Brain microvascular endothelial cell (primary cell): Measurements from ENCODE around the gene MED12L.

Experiments used
- DNase-seq: peaks from one replicate; pipeline ENCODE4 v3.0.0-alpha.2; 2020
- H3K27ac ChIP-seq: fragments of 250-450 bp; sonication (Bioruptor Pico); 2 replicates; pipeline ENCODE4 v1.5.1; 2020; ENCODE audit warnings: mild to moderate bottlenecking, moderate library complexity
- H3K27me3 ChIP-seq: fragments of 250-450 bp; sonication (Bioruptor Pico); replicated peaks from 2 replicates; pipeline ENCODE4 v1.5.1; 2020; ENCODE audit warnings: mild to moderate bottlenecking
- H3K36me3 ChIP-seq: fragments of 250-450 bp; sonication (Bioruptor Pico); replicated peaks from 2 replicates; pipeline ENCODE4 v1.5.1; 2020; ENCODE audit warnings: mild to moderate bottlenecking
- H3K4me3 ChIP-seq: 2 replicates; pipeline ENCODE4 v1.5.1; 2011; ENCODE audit warnings: low read depth, mild to moderate bottlenecking, control low read depth, low read length, moderate library complexity
- in situ Hi-C: cut with HindIII; loops from 2 replicates; pipeline ENCODE4 v1.10.0; 2017; ENCODE audit warnings: low sequenced_read_pairs, low pct_ligation_motif_present
- TF ChIP-seq, protein P1 (sequence below): IDR thresholded peaks from 2 replicates; pipeline ENCODE4 v1.5.1; 2011; ENCODE audit warnings: low read depth, mild to moderate bottlenecking, moderate library complexity, low read length, control low read depth, inconsistent platforms; ENCODE audit errors: missing control alignments

Gene MED12L

DNA sequence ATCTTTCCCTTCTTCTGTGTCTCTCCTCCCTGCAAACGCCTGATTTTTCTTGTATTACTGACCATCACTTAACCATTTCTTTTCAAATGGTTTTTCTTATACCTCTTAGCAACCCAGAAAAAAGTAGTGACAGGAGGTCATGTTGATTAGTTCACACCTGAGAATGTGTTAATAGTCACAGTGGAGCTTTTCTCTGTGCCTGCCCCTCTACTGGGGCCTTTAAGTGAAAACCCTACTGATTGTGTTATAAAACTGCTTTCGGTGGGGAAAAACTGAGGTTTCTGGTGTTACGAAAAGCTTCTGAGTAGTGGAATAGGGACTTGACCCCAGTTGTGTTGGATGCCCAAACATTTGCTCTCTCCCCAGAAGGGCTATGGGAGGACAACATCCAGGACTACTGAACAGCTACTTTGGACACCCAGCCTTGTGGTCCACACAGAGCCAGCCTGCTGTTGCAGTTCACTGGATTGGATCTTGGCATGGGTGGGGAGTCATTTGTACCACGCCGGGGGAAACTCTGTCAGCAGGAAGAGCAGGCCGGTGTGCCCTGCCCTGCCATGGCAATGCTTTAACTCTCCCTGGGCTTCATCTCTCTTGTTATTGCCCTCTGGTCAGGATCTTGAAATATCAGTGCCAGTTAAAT, 220.8 kb downstream of the MED12L start:
- no peak for DNase-seq
- Histone ChIP-seq H3K27me3 (no peaks in the 10 kb centered on the region), H3K4me3 (no peak overlapping the region), H3K27ac (no peak overlapping the region), H3K36me3 (no peaks in the 10 kb centered on the region)
- TF ChIP-seq, protein P1, sequence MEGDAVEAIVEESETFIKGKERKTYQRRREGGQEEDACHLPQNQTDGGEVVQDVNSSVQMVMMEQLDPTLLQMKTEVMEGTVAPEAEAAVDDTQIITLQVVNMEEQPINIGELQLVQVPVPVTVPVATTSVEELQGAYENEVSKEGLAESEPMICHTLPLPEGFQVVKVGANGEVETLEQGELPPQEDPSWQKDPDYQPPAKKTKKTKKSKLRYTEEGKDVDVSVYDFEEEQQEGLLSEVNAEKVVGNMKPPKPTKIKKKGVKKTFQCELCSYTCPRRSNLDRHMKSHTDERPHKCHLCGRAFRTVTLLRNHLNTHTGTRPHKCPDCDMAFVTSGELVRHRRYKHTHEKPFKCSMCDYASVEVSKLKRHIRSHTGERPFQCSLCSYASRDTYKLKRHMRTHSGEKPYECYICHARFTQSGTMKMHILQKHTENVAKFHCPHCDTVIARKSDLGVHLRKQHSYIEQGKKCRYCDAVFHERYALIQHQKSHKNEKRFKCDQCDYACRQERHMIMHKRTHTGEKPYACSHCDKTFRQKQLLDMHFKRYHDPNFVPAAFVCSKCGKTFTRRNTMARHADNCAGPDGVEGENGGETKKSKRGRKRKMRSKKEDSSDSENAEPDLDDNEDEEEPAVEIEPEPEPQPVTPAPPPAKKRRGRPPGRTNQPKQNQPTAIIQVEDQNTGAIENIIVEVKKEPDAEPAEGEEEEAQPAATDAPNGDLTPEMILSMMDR, result no peak
- in situ Hi-C loops, result no loop called here

DNA sequence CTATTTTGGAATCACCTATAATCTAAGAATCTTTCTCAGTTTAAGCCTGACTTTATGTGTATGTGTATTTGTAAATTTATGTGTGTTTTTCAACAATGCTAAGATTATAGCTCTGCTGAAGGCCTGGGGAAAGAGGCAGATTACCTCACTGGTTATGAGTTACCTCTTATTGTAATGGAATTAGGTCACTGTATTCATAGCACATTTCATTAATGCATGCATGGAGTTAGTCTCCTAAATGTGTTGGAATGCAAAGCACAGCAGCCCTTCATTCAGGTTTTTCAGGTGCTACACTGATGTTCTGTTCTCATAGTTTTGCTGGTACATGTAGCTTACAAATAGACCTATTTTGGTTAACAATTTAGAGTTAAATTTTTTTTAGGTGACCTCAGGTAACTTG, 221.7 kb downstream of the MED12L start:
- TF ChIP-seq, protein P1, result no peak
- Histone ChIP-seq H3K4me3 (no peak overlapping the region), H3K36me3 (no peaks in the 10 kb centered on the region), H3K27ac (no peak overlapping the region), H3K27me3 (no peaks in the 10 kb centered on the region)
- in situ Hi-C loops, result no loop called here
- DNase-seq, result no peak

DNA sequence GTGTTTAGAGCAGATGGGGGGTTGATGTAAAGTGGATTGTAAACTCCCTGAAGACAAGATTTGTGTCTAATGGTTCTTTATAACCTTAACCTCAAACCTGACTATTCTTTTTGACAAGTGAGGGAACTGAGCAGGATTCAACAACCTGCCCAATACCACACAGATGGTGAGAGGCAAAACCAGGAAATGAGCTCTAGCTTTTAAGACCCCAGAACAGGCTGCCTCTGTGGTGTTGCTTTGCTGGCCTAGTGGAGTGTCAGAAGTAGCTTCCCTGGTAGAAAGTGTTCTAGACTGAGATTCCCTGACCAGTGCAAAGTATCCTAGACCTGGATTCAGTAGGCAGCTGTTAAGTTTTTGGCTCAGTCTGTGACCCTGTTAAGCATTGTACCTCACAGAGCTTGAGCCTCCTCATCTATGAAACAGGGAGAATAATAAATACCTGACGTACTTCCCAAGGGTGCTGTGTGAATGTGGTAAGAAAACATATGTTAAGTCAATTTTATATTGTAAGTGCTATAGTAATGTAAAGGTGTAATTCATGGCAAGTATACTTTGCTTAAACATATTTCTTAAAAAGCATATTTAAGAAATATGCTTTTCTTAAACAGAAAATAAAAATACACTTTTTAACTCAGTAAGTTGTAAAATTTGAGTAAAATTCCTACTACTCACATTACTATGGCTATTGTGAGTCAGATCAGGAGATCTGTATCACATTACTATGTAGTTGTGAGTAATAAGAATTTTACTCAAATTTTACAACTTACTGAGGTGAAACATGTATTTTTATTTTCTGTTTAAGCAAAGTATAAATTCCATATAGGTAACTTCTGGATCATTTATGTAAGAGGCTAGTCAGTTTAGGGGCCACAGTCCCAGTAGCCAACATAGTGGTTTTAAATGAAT, 222.4 kb downstream of the MED12L start:
- TF ChIP-seq, protein P1, result no peak
- Histone ChIP-seq H3K27me3 (no peaks in the 10 kb centered on the region), H3K4me3 (no peak overlapping the region), H3K27ac (no peak overlapping the region), H3K36me3 (no peaks in the 10 kb centered on the region)
- DNase-seq, result no peak
- in situ Hi-C loops, result no loop called here

DNA sequence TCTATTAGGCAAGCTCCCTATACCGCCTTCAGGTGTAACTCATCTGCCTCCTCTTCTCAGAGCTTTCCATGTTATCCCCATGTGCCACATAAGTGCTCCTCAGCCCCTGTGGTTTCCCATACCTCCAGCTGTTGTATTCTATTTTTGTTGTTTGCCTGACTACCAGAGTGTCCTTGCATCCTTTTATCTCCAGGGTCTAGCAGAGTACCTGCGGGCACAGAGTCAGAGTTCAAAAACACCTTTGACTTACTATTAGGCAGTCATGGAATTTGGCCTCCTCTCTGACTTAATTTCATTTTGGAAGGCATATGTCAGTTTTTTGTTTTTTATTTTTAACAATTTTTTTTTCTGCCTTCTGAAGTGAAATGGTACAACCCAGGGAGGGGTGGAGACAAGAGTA, 224.1 kb downstream of the MED12L start:
- no peak overlapping the region for H3K27ac ChIP-seq
- no peak overlapping the region for H3K4me3 ChIP-seq
- no peak for DNase-seq
- TF ChIP-seq, protein P1, result no peak
- H3K27me3 ChIP-seq, result no peaks in the 10 kb centered on the region
- in situ Hi-C loops, result no loop called here
- no peaks in the 10 kb centered on the region for H3K36me3 ChIP-seq

DNA sequence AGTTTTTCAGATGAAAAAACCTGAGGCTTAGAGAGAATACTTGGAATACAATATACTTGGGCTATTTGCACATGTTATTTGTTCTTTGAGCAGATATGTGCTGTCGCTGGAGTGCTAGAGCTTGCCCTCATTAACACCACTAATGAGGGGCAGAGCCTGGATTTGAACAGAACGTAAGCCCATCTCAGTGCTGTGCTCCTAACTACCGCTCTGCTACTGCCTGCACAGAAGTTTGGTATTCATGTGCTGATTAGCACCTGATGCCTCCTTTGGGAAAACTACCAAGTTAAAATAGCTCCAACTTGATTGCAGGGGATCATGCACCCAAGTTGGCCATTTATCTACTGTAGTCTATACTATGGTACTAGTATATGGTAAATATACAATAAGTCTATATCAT, 227.5 kb downstream of the MED12L start:
- no peak overlapping the region for H3K27ac ChIP-seq
- in situ Hi-C loops, result no loop called here
- H3K27me3 ChIP-seq, result no peaks in the 10 kb centered on the region
- H3K4me3 ChIP-seq, result no peak overlapping the region
- H3K36me3 ChIP-seq, result no peaks in the 10 kb centered on the region
- no peak for DNase-seq
- TF ChIP-seq, protein P1, result no peak
